Adrenal gland (tissue), 12 donors: Measurements from ENCODE around the gene MRPL1. TPM values are rescaled to one million over a fixed set of nuclear protein-coding genes. Genes with fewer than 3 reads are reported as not detected.

Experiments used
- DNase-seq, 7 donors: peaks; one replicate each; pipeline ENCODE4 v3.0.0-alpha.2; 2019 to 2020
- H3K27ac ChIP-seq, 5 donors: fragments of 200-600 bp; sonication (generic) in 4 of 5; 1 replicate in 3 of 5; 2 replicates in 2 of 5; pipeline versions ENCODE4 v1.5.1 to v1.8.0; 2016 to 2020; ENCODE audit warnings: mild to moderate bottlenecking in 1 of 5
- H3K27me3 ChIP-seq: fragments of 200-600 bp; 2 replicates; pipeline ENCODE4 v1.8.0; 2021
- H3K36me3 ChIP-seq, 2 donors: fragments of 200-600 bp; replicated peaks in 1 of 2; 1 replicate in 1 of 2; 2 replicates in 1 of 2; pipeline versions ENCODE4 v1.5.1 to v1.8.0; 2018 to 2022
- H3K4me1 ChIP-seq, 2 donors: fragments of 200-600 bp; replicated peaks in 1 of 2; 1 replicate in 1 of 2; 2 replicates in 1 of 2; pipeline versions ENCODE4 v1.5.1 to v1.8.0; 2018 to 2021
- H3K4me3 ChIP-seq, 4 donors: fragments of 200-600 bp; sonication (generic) in 3 of 4; one replicate each; pipeline ENCODE4 v1.5.1; 2016 to 2018
- H3K9me3 ChIP-seq, 3 donors: fragments of 200-600 bp; sonication (generic) in 1 of 3; replicated peaks in 1 of 3; 1 replicate in 2 of 3; 2 replicates in 1 of 3; pipeline versions ENCODE4 v1.5.1 to v1.8.0; 2016 to 2021
- CTCF ChIP-seq, 6 experiments: fragments of 450-650 bp in 4 of 6; fragments of 200-600 bp in 2 of 6; sonication (generic) in 1 of 6; IDR thresholded peaks; 1 replicate in 5 of 6; 2 replicates in 1 of 6; pipeline versions ENCODE4 v1.5.1 to v1.8.0; 2016 to 2021; ENCODE audit warnings: antibody characterized with exemption in 6 of 6, mild to moderate bottlenecking in 2 of 6, moderate library complexity in 1 of 6
- POLR2A ChIP-seq, 2 donors: fragments of 450-650 bp; IDR thresholded peaks; one replicate each; pipeline ENCODE4 v1.6.1; 2017; ENCODE audit warnings: antibody characterized with exemption in 2 of 2, mild to moderate bottlenecking in 2 of 2, moderate library complexity in 1 of 2
- WGBS, 4 donors: extraction: QIAGEN DNeasy Blood & Tissue Kit in 2 of 4; methylation state at CpG; one replicate each; pipeline versions ENCODE4 v1.1.5 to v1.1.7; 2013 to 2017; 5-methylcytosine and 5-hydroxymethylcytosine counted together
- intact Hi-C, 2 donors: fragments of 100-400 bp; cut with DNase I; formaldehyde crosslinking; loops; one replicate each; pipeline versions ENCODE4 v1.14.1 to v1.15.0; 2022 to 2023
- polyA plus RNA-seq, 3 donors: library from polyadenylated mRNA; stranded (reverse); fragments of 200-250 nt in 2 of 3; fragments of 350-450 nt in 1 of 3; fragmentation: Illumina TruSeq in 1 of 3; extraction: RNeasy Lipid Tissue Mini Kit (QIAGEN cat#74804) in 1 of 3; gene quantifications; one replicate each; pipeline ENCODE4 v1.2.3, GENCODE V29; 2013 to 2014
- small RNA-seq, 2 donors: library from RNA; depleted of rRNA; stranded (forward); fragments of <200 nt; gene quantifications; one replicate each; pipeline ENCODE3, GENCODE V24; 2016
- total RNA-seq, 9 donors: library from RNA; depleted of rRNA in 4 of 9; stranded (reverse); fragments of >200 nt in 4 of 9; fragments of 120-200 nt in 1 of 9; fragmentation: NEBNext Ultra II Directional in 1 of 9; extraction: Animal tissue kit (Norgen Biotek cat#: 25700) in 1 of 9; gene quantifications; one replicate each; pipeline versions ENCODE4 v1.1.0 to v1.2.4, GENCODE V29; 2013 to 2023
- donor health status: healthy with polysubstance abuse.
- donor health status: Bipolar disorder and iron deficiency.
- donor health status: DM: yes; HTN: yes; CAD: no.
- donor health status: DM: no; HTN: no; CAD: no.
- donor health status: DM: no; HTN: no; CAD: no.
- donor health status: DM: yes; HTN: yes; CAD: no.

MRPL1 gene
- total and polyA plus RNA-seq, 12 donors = 14.3 to 65.3 (median 30.2) TPM

- intact Hi-C loops = no loop called here
Measured at GRCh38 chr4:77996076-77996475, 133.4 kb downstream of the MRPL1 start.

GRCh38 chr4:78001531-78001930 is 138.9 kb downstream of the MRPL1 start:
- no peak for DNase-seq
- no peaks in the 10 kb centered on the region for H3K9me3 ChIP-seq
- intact Hi-C loops = no loop called here
- TF ChIP-seq POLR2A (IDR thresholded peaks at IDR 0.05) (no peak), CTCF (IDR thresholded peaks at IDR 0.05) (no peak)
- H3K27ac ChIP-seq = no peak overlapping the region
- no peak overlapping the region for H3K4me3 ChIP-seq
- 31 to 45% (median 38%) methylated on average over 1 of the region's 1 CpG for WGBS, 4 donors
- no peaks in the 10 kb centered on the region for H3K36me3 ChIP-seq
- H3K4me1 ChIP-seq = no peaks in the 10 kb centered on the region
- no peaks in the 10 kb centered on the region for H3K27me3 ChIP-seq

More at GRCh38 chr4:77996076-77996475, 133.4 kb downstream of the MRPL1 start:
- TF ChIP-seq CTCF (IDR thresholded peaks at IDR 0.05) = no peak
- TF ChIP-seq POLR2A (IDR thresholded peaks at IDR 0.05) = no peak
- no peaks in the 10 kb centered on the region for H3K9me3 ChIP-seq
- H3K27ac ChIP-seq = no peak overlapping the region
- H3K4me1 ChIP-seq = no peaks in the 10 kb centered on the region
- H3K4me3 ChIP-seq = no peak overlapping the region
- H3K36me3 ChIP-seq = no peaks in the 10 kb centered on the region
- no peaks in the 10 kb centered on the region for H3K27me3 ChIP-seq
- 33 to 62% (median 47%) methylated on average over 3 of the region's 3 CpGs for WGBS, 4 donors
- no peak for DNase-seq

- Histone ChIP-seq H3K27ac (no peak overlapping the region), H3K27me3 (no peaks in the 10 kb centered on the region), H3K9me3 (no peaks in the 10 kb centered on the region), H3K4me1 (no peaks in the 10 kb centered on the region), H3K4me3 (no peak overlapping the region), H3K36me3 (no peaks in the 10 kb centered on the region)
- WGBS, 4 donors = 67 to 76% (median 70%) methylated on average over 4 of the region's 4 CpGs
- intact Hi-C loops = no loop called here
- DNase-seq = no peak
- no peak for TF ChIP-seq CTCF (IDR thresholded peaks at IDR 0.05)
- TF ChIP-seq POLR2A (IDR thresholded peaks at IDR 0.05) = no peak
Measured at GRCh38 chr4:78002260-78002659, 139.6 kb downstream of the MRPL1 start.

Small RNA genes lying within 50 kb of the gene (small RNA-seq; reads per million reads assigned to genes)
- gene AC112225.1 = 0 reads per million in 2 donors

Other genes with a start within 250 kb of the MRPL1 start
- 10 to 100 TPM; 12.1 to 50.9 (median 39.4) TPM for gene CNOT6L, start 43.5 kb upstream of the MRPL1 start, total RNA-seq
- gene CNOT6L, start 43.5 kb upstream of the MRPL1 start, polyA plus RNA-seq = 10 to 100 TPM in 1 of 3 donors, 1 to 10 TPM in 2; 4.0 to 20.2 (median 4.8) TPM
- gene FRAS1, start 194.5 kb downstream of the MRPL1 start, total RNA-seq = 1 to 10 TPM in 5 of 9 donors, under 1 TPM in 4; 0.61 to 2.3 (median 1.7) TPM
- gene FRAS1, start 194.5 kb downstream of the MRPL1 start, polyA plus RNA-seq = under 1 TPM; 0.20 to 0.70 (median 0.64) TPM